ENCODE data around the gene STK36.

DNA sequence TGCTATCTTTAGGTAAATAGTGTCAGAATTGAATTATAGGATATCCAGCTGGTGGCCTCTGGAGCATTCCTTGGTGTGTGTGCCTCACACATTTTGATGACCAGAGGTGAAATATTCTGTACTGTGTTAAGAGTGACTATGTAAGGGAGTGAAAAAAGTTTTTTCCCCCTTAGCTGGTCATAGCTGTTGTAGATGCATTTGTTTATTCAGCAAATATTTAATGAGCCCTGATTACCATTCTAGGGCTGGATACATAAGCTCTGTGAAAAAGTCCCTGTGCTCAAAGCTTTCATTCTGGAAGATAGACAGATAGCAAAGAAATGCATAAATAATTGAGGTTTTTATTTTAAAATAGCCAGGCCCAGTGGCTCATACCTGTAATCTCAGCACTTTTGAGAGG is 49.6 kb downstream of the STK36 start:
- TF ChIP-seq EP300 (IDR thresholded peaks at IDR 0.05): no peak
- TF ChIP-seq POLR2A (IDR thresholded peaks at IDR 0.05): no peak
- TF ChIP-seq, protein P1, sequence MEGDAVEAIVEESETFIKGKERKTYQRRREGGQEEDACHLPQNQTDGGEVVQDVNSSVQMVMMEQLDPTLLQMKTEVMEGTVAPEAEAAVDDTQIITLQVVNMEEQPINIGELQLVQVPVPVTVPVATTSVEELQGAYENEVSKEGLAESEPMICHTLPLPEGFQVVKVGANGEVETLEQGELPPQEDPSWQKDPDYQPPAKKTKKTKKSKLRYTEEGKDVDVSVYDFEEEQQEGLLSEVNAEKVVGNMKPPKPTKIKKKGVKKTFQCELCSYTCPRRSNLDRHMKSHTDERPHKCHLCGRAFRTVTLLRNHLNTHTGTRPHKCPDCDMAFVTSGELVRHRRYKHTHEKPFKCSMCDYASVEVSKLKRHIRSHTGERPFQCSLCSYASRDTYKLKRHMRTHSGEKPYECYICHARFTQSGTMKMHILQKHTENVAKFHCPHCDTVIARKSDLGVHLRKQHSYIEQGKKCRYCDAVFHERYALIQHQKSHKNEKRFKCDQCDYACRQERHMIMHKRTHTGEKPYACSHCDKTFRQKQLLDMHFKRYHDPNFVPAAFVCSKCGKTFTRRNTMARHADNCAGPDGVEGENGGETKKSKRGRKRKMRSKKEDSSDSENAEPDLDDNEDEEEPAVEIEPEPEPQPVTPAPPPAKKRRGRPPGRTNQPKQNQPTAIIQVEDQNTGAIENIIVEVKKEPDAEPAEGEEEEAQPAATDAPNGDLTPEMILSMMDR (IDR thresholded peaks at IDR 0.05): no peak
- no peak for TF ChIP-seq POLR2AphosphoS5 (IDR thresholded peaks at IDR 0.05)

Data from sigmoid colon (tissue), 4 donors.